Peyer's patch (tissue), 4 donors: ENCODE results near the gene MYO1F. TPM values are rescaled to one million over a fixed set of nuclear protein-coding genes. Genes with fewer than 3 reads are reported as not detected.

ENCODE experiments used
- DNase-seq, 3 donors: peaks; one replicate each; pipeline ENCODE4 v3.0.0-alpha.2; 2017 to 2019
- H3K27ac ChIP-seq, 4 donors: fragments of 200-600 bp; sonication (generic); one replicate each; pipeline ENCODE4 v1.5.1; 2016 to 2019
- H3K27me3 ChIP-seq, 2 donors: fragments of 200-600 bp; sonication (generic); one replicate each; pipeline ENCODE4 v1.5.1; 2019
- H3K36me3 ChIP-seq, 3 donors: fragments of 200-600 bp; sonication (generic); one replicate each; pipeline ENCODE4 v1.5.1; 2016 to 2019
- H3K4me1 ChIP-seq, 4 donors: fragments of 200-600 bp; sonication (generic); one replicate each; pipeline ENCODE4 v1.5.1; 2016 to 2019
- H3K4me3 ChIP-seq, 4 donors: fragments of 200-600 bp; sonication (generic); 1 replicate in 3 of 4; 2 replicates in 1 of 4; pipeline ENCODE4 v1.5.1; 2016 to 2019; ENCODE audit warnings: mild to moderate bottlenecking in 1 of 4
- H3K9me3 ChIP-seq, 4 donors: fragments of 200-600 bp; sonication (generic); one replicate each; pipeline ENCODE4 v1.5.1; 2016 to 2019; ENCODE audit warnings: mild to moderate bottlenecking in 1 of 4
- CTCF ChIP-seq, 6 experiments: fragments of 450-650 bp in 4 of 6; fragments of 200-600 bp in 2 of 6; sonication (generic) in 1 of 6; IDR thresholded peaks; one replicate each; pipeline ENCODE4 v1.5.1; 2017 to 2019; ENCODE audit warnings: antibody characterized with exemption in 6 of 6, mild to moderate bottlenecking in 3 of 6, moderate library complexity in 1 of 6
- POLR2A ChIP-seq, 2 donors: fragments of 450-650 bp; IDR thresholded peaks; one replicate each; pipeline ENCODE4 v1.5.1; 2017; ENCODE audit warnings: antibody characterized with exemption in 2 of 2, mild to moderate bottlenecking in 2 of 2, moderate library complexity in 2 of 2
- total RNA-seq, 4 donors: library from RNA; depleted of rRNA; stranded (reverse); fragments of >200 nt; gene quantifications; one replicate each; pipeline ENCODE4 v1.1.0, GENCODE V29; 2016

Gene MYO1F
- total RNA-seq, 4 donors from 2014 or later: 10.8 to 168 (median 22.1) TPM

- Histone ChIP-seq H3K4me1 (peaks cover 0 to 5% (median 5%) of the 10 kb centered on the region in 4 donors), H3K27me3 (no peaks in the 10 kb centered on the region), H3K9me3 (no peaks in the 10 kb centered on the region), H3K27ac (no peak overlapping the region), H3K36me3 (no peaks in the 10 kb centered on the region), H3K4me3 (no peak overlapping the region)
- no peak for TF ChIP-seq POLR2A (IDR thresholded peaks at IDR 0.05)
- TF ChIP-seq CTCF (IDR thresholded peaks at IDR 0.05): no peak
- DNase-seq: no peak
Observed at GRCh38 chr19:8584965-8585893, 8.0 kb upstream of the MYO1F start.

- DNase-seq: peak; percentile 82 to 92 (median 85)
- no peak for TF ChIP-seq POLR2A (IDR thresholded peaks at IDR 0.05)
- TF ChIP-seq CTCF (IDR thresholded peaks at IDR 0.05): peak; percentile 99 to 100 (median 99)
- Histone ChIP-seq H3K4me1 (peaks cover 0 to 26% (median 16%) of the 10 kb centered on the region in 4 donors), H3K27me3 (no peaks in the 10 kb centered on the region), H3K36me3 (no peaks in the 10 kb centered on the region), H3K27ac (peak overlapping the region in 1 of 4 donors; percentile 38), H3K9me3 (no peaks in the 10 kb centered on the region), H3K4me3 (peak overlapping the region in 1 of 4 donors; percentile 6)
Observed at GRCh38 chr19:8580710-8581281, 3.6 kb upstream of the MYO1F start.

- no peaks in the 10 kb centered on the region for H3K27me3 ChIP-seq
- TF ChIP-seq POLR2A (IDR thresholded peaks at IDR 0.05): no peak
- TF ChIP-seq CTCF (IDR thresholded peaks at IDR 0.05): peak; percentile 74 to 97 (median 88)
- no peaks in the 10 kb centered on the region for H3K9me3 ChIP-seq
- peak overlapping the region in 1 of 4 donors; percentile 88 for H3K27ac ChIP-seq
- peak; percentile 83 to 94 (median 91) for DNase-seq
- H3K4me1 ChIP-seq: peaks cover 0 to 28% (median 16%) of the 10 kb centered on the region in 4 donors
- H3K36me3 ChIP-seq: no peaks in the 10 kb centered on the region
- H3K4me3 ChIP-seq: no peak overlapping the region
Observed at GRCh38 chr19:8578642-8579265, 1.5 kb upstream of the MYO1F start.

- H3K9me3 ChIP-seq: no peaks in the 10 kb centered on the region
- no peaks in the 10 kb centered on the region for H3K27me3 ChIP-seq
- no peaks in the 10 kb centered on the region for H3K36me3 ChIP-seq
- no peak for TF ChIP-seq CTCF (IDR thresholded peaks at IDR 0.05)
- no peak for TF ChIP-seq POLR2A (IDR thresholded peaks at IDR 0.05)
- DNase-seq: no peak
- H3K4me3 ChIP-seq: peak overlapping the region in 3 of 4 donors; percentile 51 to 62 (median 51)
- peaks cover 0 to 28% (median 16%) of the 10 kb centered on the region in 4 donors for H3K4me1 ChIP-seq
- peak overlapping the region; percentile 59 to 88 (median 72) for H3K27ac ChIP-seq
Observed at GRCh38 chr19:8577741-8578140, 499 bp upstream of the MYO1F start.

- no peaks in the 10 kb centered on the region for H3K36me3 ChIP-seq
- peak; percentile 45 to 69 (median 65) for DNase-seq
- H3K9me3 ChIP-seq: no peaks in the 10 kb centered on the region
- H3K4me1 ChIP-seq: peaks cover 0 to 28% (median 16%) of the 10 kb centered on the region in 4 donors
- H3K4me3 ChIP-seq: peak overlapping the region; percentile 47 to 62 (median 51)
- TF ChIP-seq POLR2A (IDR thresholded peaks at IDR 0.05) (no peak), CTCF (IDR thresholded peaks at IDR 0.05) (peak in 1 of 6 experiments; percentile 8)
- H3K27ac ChIP-seq: peak overlapping the region; percentile 59 to 88 (median 72)
- H3K27me3 ChIP-seq: no peaks in the 10 kb centered on the region
Observed at GRCh38 chr19:8576273-8576993, 809 bp downstream of the MYO1F start.
